NCI-H510A treated with DMSO at 0.1 percent for 48 hours (cell line): Measurements from ENCODE around the gene CSH2.
"Not testable (repeated sequence)": the region's sequence is repeated elsewhere in the genome, so short reads cannot be mapped to it uniquely, and the experiment has no call there.

Experiments used
- DNase-seq: peaks from one replicate; lab custom pipeline; 2025; lab: John Stamatoyannopoulos, UW

The CSH2 gene

DNA sequence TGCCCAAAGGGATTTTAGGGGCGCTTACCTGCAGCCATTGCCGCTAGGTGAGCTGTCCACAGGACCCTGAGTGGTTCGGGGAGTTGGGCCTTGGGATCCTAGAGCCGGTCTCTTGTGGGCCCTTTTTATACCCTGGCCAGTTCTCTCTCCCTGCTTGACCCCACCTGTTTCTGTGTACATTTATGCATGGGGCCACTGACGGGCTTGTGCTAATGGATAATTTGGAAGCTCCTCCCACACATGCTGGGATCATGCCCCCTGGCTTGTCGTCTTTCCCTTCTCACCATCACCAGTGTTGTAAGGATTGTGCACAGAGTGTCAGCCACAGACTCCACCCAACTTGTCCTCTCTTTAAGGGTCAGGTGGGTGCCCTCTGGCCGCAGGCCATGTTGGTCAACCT lies at the start of gene CSH2:
Gene CSH2 (minus strand): TSS at position 101 of the 400 bp plus-strand sequence. CDS start 63 bp downstream, at position 38.
- not testable (repeated sequence) for DNase-seq

DNA sequence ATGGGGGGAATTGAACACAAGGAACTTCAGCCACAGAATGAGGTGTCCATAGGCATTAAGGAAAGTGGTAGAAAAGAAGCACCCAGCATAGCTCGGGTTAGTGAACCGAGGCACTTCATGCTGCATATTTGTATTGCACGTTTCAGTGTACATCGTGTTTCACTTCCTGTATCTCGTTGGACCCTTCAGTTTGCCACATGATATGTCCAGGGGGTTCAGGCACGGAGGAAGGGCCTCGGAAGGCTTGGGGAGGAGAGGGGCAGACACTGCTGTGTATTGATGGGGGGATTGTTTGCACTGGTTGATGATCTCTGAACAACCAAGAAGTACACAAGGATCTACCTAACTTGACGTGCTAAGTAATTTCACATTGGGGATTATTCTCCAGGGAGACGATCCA lies 48.9 kb upstream of the CSH2 start:
- DNase-seq, result not testable (repeated sequence)

DNA sequence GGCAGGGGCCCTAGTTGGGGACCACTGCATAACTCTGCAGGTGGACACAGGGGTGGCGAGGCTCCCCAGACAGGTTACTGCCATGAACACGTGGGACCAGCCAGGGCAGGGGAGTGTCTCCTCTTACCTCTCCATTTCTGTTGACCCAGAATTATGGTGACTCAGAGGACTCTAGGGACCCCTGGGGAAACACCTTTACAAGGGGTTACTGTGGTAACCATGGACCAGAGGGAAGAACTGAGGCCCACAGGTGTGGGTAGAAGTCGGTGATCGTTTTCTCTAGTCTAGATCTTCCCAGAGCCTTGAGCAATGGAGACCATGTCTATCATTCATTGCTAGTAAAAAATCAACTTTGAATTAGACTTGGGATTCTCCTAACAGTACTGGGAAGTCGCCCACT lies 47.3 kb upstream of the CSH2 start:
- DNase-seq, result not testable (repeated sequence)

DNA sequence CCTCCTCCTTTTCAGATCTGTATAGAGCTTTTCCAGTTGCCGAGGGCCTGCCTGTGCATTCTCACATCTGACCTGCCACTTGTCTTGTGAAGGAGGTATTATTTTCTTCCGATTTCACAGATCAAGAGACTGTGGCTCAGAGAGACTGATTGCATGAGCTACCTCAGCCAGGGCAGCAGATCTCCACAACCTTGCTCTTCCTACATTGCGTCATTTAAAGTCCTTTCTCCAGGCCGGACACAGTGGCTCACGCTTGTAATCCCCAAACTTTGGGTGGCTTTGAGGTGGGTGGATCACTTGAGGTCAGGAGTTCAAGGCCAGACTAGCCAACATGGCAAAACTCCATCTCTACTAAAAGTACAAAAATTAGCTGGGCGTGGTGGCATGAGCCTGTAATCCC lies 46.6 kb upstream of the CSH2 start:
- not testable (repeated sequence) for DNase-seq

DNA sequence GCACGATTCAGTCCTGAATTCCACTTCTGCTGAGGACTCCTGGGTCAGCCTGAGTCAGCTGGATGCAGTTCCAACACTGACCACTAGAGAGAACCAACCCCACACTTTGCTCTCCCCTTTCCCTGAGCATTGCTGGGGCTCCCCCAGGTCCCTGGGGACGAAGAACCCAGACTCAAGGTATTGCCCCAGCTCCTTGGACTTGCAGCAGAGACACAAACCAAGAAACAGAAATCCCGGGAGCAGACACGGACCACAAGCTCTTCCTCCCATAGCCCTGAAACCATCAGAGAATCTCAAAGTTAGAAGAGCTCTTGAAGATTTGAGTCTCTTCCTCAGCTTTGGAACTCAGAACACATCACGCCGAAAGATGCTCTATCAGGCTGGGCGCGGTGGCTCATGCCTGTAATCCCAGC lies 45.8 kb upstream of the CSH2 start:
- peak; percentile 68 for DNase-seq

GRCh38 chr17:63918789-63919305 lies 45.4 kb upstream of the CSH2 start, which contains the start of gene GH1:
TSS of gene GH1 (minus strand) at chr17:63918839. CDS start at chr17:63918776, 63 bp downstream.
- not testable (repeated sequence) for DNase-seq

DNA sequence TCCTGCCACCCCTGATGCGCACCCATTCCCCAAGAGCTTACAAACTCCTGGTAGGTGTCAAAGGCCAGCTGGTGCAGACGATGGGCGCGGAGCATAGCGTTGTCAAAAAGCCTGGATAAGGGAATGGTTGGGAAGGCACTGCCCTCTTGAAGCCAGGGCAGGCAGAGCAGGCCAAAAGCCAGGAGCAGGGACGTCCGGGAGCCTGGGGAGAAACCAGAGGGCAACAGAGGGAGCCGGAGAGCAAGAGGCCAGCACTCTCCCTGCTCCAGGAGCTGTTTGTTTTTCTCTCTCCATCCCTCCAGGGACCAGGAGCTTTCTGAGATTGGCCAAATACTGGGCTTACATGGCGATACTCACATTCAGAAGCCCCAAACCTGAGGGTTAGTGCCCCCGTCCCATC lies 44.8 kb upstream of the CSH2 start:
- DNase-seq, result no peak

GRCh38 chr17:63917646-63918045 lies 44.2 kb upstream of the CSH2 start:
- DNase-seq, result no peak

- not testable (repeated sequence) for DNase-seq
These were observed 43.7 kb upstream of the CSH2 start for GRCh38 chr17:63917206-63917605.

- no peak for DNase-seq
These were observed 43.2 kb upstream of the CSH2 start for GRCh38 chr17:63916566-63917185.

- not testable (repeated sequence) for DNase-seq
These were observed 42.3 kb upstream of the CSH2 start for GRCh38 chr17:63915753-63916152.

GRCh38 chr17:63914471-63914870 lies 41.0 kb upstream of the CSH2 start:
- DNase-seq, result no peak

GRCh38 chr17:63911657-63912100 lies 38.2 kb upstream of the CSH2 start:
- DNase-seq, result peak; percentile 50

GRCh38 chr17:63911041-63911635 lies 37.7 kb upstream of the CSH2 start, which contains the start of gene CSHL1:
TSS of gene CSHL1 (minus strand) at chr17:63911258. CDS start at chr17:63911196, 62 bp downstream.
- DNase-seq, result no peak

- DNase-seq, result no peak
These were observed 36.6 kb upstream of the CSH2 start for GRCh38 chr17:63910096-63910495.

- DNase-seq, result not testable (repeated sequence)
These were observed 36.1 kb upstream of the CSH2 start for GRCh38 chr17:63909586-63909985.

GRCh38 chr17:63907161-63907778 lies 33.8 kb upstream of the CSH2 start:
- DNase-seq, result peak; percentile 50

GRCh38 chr17:63904796-63905195 lies 31.3 kb upstream of the CSH2 start:
- not testable (repeated sequence) for DNase-seq

- DNase-seq, result peak; percentile 34
These were observed 30.3 kb upstream of the CSH2 start for GRCh38 chr17:63903787-63904201.

DNA sequence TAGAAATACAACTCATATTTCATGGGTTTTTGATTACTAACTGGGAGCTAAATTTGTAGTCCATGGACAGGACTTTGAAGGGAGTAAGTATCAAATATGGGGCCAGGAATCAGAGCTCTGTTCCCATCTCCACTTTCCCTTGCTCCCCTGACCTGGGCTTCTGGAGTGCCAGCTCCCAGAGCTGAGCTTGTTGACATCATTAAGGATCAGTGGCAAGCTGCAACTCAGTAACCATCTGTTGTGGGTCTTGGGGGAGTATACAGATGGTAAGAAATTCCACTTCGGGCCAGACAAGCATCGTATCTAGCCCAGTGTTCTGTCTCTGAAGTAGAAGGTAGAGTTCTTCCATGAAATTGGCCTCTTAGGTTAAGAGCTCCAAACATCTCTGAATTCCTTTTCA lies 28.5 kb upstream of the CSH2 start:
- not testable (repeated sequence) for DNase-seq

DNA sequence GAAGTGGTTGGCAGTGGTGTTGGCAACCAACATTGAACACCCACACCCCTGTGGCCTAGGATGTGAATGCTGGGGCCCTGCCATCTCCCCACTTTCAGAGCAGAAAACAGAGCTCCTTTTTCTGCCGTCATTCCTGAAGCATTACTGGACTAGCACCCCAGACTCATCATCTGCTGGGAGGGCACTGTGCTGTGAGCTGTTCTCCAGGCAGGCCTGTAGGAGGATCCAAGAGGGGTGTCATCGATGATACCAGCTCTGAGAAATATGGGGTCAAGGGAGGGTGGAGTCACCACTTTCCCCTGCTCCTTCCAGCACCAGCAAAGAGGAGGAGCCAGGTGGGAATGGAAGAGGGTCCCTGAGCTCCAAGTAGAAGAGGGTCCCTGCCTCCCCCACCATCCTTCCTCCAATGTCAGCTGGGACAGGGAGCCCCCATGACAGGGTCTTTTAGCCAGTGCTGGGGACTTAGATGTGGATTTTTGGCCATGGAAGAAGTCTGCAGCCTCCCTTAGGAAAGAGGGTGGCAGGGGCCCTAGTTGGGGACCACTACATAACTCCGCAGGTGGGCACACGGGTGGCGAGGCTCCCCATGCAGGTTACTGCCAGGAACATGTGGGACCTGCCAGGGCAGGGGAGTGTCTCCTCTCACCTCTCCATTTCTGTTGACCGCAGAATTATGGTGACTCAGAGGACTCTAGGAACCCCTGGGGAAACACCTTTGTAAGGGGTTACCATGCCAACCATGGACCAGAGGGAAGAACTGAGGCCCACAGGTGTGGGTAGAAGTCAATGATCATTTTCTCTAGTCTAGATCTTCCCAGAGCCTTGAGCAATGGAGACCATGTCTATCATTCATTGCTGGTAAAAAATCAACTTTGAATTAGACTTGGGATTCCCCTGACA lies 25.7 kb upstream of the CSH2 start:
- not testable (repeated sequence) for DNase-seq
